Esophagus squamous epithelium (tissue), 5 donors: ENCODE data around the gene IDUA. TPM values are rescaled to one million over a fixed set of nuclear protein-coding genes. Genes with fewer than 3 reads are reported as not detected.
"Not testable (repeated sequence)": the region's sequence is repeated elsewhere in the genome, so short reads cannot be mapped to it uniquely, and the experiment has no call there.

Experiments
- DNase-seq: peaks from one replicate; lab custom pipeline; 2025; lab: John Stamatoyannopoulos, UW
- H3K27ac ChIP-seq, 4 donors: fragments of 200-600 bp; sonication (generic); one replicate each; pipeline ENCODE4 v1.5.1; 2016 to 2019; ENCODE audit warnings: mild to moderate bottlenecking in 1 of 4
- H3K27me3 ChIP-seq, 4 donors: fragments of 200-600 bp; sonication (generic); 1 replicate in 3 of 4; 2 replicates in 1 of 4; pipeline versions ENCODE4 v1.5.1 to v1.6.0; 2017 to 2021; ENCODE audit warnings: antibody characterized with exemption in 1 of 4
- H3K36me3 ChIP-seq, 3 donors: fragments of 200-600 bp; sonication (generic); one replicate each; pipeline ENCODE4 v1.5.1; 2016 to 2019
- H3K4me1 ChIP-seq, 3 donors: fragments of 200-600 bp; sonication (generic); one replicate each; pipeline ENCODE4 v1.5.1; 2017 to 2019
- H3K4me3 ChIP-seq, 4 donors: fragments of 200-600 bp; sonication (generic); 1 replicate in 3 of 4; 2 replicates in 1 of 4; pipeline ENCODE4 v1.5.1; 2016 to 2019; ENCODE audit warnings: mild to moderate bottlenecking in 2 of 4, moderate library complexity in 1 of 4
- H3K9me3 ChIP-seq, 3 donors: fragments of 200-600 bp; sonication (generic); one replicate each; pipeline ENCODE4 v1.5.1; 2016 to 2019
- CTCF ChIP-seq, 6 experiments: fragments of 450-650 bp in 4 of 6; fragments of 200-600 bp in 2 of 6; sonication (generic) in 2 of 6; IDR thresholded peaks; one replicate each; pipeline ENCODE4 v1.5.1; 2016 to 2019; ENCODE audit warnings: antibody characterized with exemption in 6 of 6, mild to moderate bottlenecking in 4 of 6, moderate library complexity in 4 of 6
- POLR2A ChIP-seq, 4 donors: fragments of 450-650 bp; IDR thresholded peaks; one replicate each; pipeline ENCODE4 v1.6.1; 2017; ENCODE audit warnings: antibody characterized with exemption in 4 of 4, mild to moderate bottlenecking in 4 of 4, moderate library complexity in 3 of 4
- WGBS, 2 donors: methylation state at CpG; one replicate each; pipeline ENCODE4 v1.1.5; 2018; 5-methylcytosine and 5-hydroxymethylcytosine counted together
- intact Hi-C: fragments of 100-400 bp; cut with DNase I; formaldehyde crosslinking; loops from one replicate; pipeline ENCODE4 v1.15.0; 2022
- total RNA-seq, 4 donors: library from RNA; depleted of rRNA; stranded (reverse); fragments of >200 nt; gene quantifications; one replicate each; pipeline ENCODE4 v1.1.0, GENCODE V29; 2016
- donor health status: DM: yes; HTN: yes; CAD: no.

Gene IDUA
- total RNA-seq, 4 donors from 2014 or later: 4.3 to 20.5 (median 14.1) TPM

DNA sequence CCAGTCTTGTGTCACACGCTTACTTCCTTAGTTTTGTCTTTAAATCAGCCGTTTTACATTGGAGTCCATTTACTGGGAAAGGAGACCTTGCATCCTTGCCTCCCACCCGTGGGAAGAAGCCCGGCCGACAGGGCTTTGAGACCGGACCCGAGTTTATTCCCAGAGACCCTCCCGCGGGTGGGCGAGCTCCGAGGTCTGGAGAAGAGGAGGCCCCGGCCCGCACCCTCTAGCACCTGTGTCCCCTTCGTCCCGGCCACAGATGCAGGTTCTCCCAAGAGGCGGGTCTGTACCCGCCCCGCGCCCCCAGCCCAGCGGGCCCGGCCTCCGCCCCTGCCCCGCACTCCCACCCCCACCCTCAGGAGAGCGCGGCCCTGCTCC lies 10.1 kb downstream of the IDUA start:
- no peaks in the 10 kb centered on the region for H3K9me3 ChIP-seq
- H3K4me1 ChIP-seq: peaks cover 16 to 42% (median 20%) of the 10 kb centered on the region in 3 donors
- intact Hi-C loops: no loop called here
- peaks cover 10 to 66% (median 17%) of the 10 kb centered on the region in 4 donors for H3K27me3 ChIP-seq
- WGBS, 2 donors: 10 to 14% methylated on average over 2 to 11 of the region's 25 CpGs
- no peak for DNase-seq
- no peak for TF ChIP-seq POLR2A (IDR thresholded peaks at IDR 0.05)
- TF ChIP-seq CTCF (IDR thresholded peaks at IDR 0.05): no peak
- peak overlapping the region in 2 of 4 donors; percentile 43 to 64 for H3K4me3 ChIP-seq
- H3K36me3 ChIP-seq: peaks cover 0 to 1% (median 0%) of the 10 kb centered on the region in 3 donors
- H3K27ac ChIP-seq: no peak overlapping the region

GRCh38 chr4:997375-998071 lies 10.7 kb downstream of the IDUA start:
- intact Hi-C loops: no loop called here
- peaks cover 15 to 42% (median 25%) of the 10 kb centered on the region in 3 donors for H3K4me1 ChIP-seq
- H3K4me3 ChIP-seq: peak overlapping the region in 2 of 4 donors; percentile 43 to 64

DNA sequence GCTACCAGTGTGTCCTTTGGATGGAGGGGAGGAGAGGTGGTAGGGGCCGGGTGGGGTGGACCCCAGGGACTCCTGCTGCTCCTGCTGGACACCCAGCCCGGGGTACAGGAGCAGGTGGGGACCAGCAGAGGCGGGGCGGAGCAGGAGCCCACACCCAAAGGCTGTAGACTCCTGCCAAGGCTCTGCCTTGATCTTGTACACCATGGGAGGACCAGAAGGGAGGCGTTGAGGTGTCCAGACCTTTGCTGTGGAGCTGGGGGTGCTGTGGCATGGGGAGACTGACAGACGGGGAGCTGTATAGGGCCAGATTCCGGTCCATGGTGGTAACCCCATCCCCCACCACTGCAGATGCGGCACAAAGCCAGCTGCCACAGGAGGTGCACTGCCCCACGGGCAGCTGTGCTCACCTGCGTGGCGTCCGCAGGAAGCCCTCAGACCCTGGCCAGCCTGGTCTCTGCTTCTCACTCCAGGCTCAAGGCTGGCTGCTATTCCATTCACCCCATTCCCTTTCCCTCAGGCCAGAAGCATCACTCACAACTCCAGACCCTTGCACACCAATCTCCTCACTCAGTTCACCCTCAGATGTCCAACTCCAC lies 11.3 kb downstream of the IDUA start:
- Histone ChIP-seq H3K4me1 (peaks cover 11 to 42% (median 27%) of the 10 kb centered on the region in 3 donors), H3K27ac (no peak overlapping the region), H3K9me3 (no peaks in the 10 kb centered on the region), H3K27me3 (peaks cover 17 to 78% (median 25%) of the 10 kb centered on the region in 4 donors), H3K36me3 (no peaks in the 10 kb centered on the region), H3K4me3 (no peak overlapping the region)
- TF ChIP-seq CTCF (IDR thresholded peaks at IDR 0.05) (no peak), POLR2A (IDR thresholded peaks at IDR 0.05) (no peak)
- no peak for DNase-seq
- intact Hi-C loops: no loop called here
- WGBS, 2 donors: 29 to 38% methylated on average over 5 to 7 of the region's 12 CpGs

More at GRCh38 chr4:997375-998071, 10.7 kb downstream of the IDUA start:
- no peak overlapping the region for H3K27ac ChIP-seq
- no peak for DNase-seq
- peaks cover 15 to 71% (median 21%) of the 10 kb centered on the region in 4 donors for H3K27me3 ChIP-seq
- TF ChIP-seq POLR2A (IDR thresholded peaks at IDR 0.05) (no peak), CTCF (IDR thresholded peaks at IDR 0.05) (no peak)
- H3K36me3 ChIP-seq: no peaks in the 10 kb centered on the region
- WGBS, 2 donors: 3% methylated on average over 23 of the region's 68 CpGs; no CpG with 5 or more reads in 1 of the 2 donors
- no peaks in the 10 kb centered on the region for H3K9me3 ChIP-seq

DNA sequence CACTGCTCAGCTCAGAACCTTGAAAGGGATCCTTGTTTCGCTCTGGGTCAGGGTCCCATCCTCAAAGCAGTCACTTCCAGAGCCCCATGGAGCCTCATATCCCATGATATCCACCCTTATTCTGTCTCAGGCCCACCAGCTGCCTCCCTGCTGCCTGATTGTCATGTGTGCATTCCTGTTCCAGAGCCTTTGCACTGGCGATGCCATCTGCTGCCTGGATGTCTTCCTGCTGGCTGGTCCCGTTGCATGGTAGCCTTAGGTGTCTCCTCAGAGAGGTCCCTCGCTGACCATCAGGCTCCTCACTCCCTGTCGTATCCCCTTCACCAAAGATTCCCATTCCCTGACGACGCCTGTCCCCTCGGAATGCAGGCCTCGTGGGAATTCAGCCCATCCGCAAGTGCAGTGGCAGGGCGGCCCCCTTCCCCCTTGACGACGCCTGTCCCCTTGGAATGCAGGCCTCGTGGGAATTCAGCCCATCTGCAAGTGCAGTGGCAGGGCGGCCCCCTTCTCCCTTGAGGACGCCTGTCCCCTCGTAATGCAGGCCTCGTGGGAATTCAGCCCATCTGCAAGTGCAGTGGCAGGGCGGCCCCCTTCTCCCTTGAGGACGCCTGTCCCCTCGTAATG lies 12.5 kb downstream of the IDUA start:
- peaks cover 11 to 43% (median 28%) of the 10 kb centered on the region in 3 donors for H3K4me1 ChIP-seq
- H3K9me3 ChIP-seq, H3K4me3 ChIP-seq, H3K27ac ChIP-seq, intact Hi-C loops, H3K36me3 ChIP-seq, DNase-seq: not testable (repeated sequence)
- H3K27me3 ChIP-seq: peaks cover 26 to 89% (median 33%) of the 10 kb centered on the region in 4 donors
- WGBS, 2 donors: 31 to 48% methylated on average over 9 to 15 of the region's 21 CpGs

GRCh38 chr4:999882-1000425 lies 13.1 kb downstream of the IDUA start:
- peaks cover 11 to 43% (median 28%) of the 10 kb centered on the region in 3 donors for H3K4me1 ChIP-seq
- no peak overlapping the region for H3K4me3 ChIP-seq
- no peaks in the 10 kb centered on the region for H3K36me3 ChIP-seq
- DNase-seq: no peak
- H3K27me3 ChIP-seq: peaks cover 26 to 95% (median 33%) of the 10 kb centered on the region in 4 donors
- H3K27ac ChIP-seq: no peak overlapping the region
- TF ChIP-seq POLR2A (IDR thresholded peaks at IDR 0.05) (no peak), CTCF (IDR thresholded peaks at IDR 0.05) (no peak)
- intact Hi-C loops: no loop called here
- WGBS, 2 donors: 22 to 75% methylated on average over 4 of the region's 18 CpGs
- H3K9me3 ChIP-seq: no peaks in the 10 kb centered on the region
